H7 (cell line): ENCODE results near the gene PDLIM4. TPM values are rescaled to one million over a fixed set of nuclear protein-coding genes. Genes with fewer than 3 reads are reported as not detected.

ENCODE experiments used
- DNase-seq: peaks from one replicate; pipeline ENCODE4 v3.0.0; 2012
- H3K27me3 ChIP-seq: 2 replicates; pipeline ENCODE4 v1.6.0; 2011; ENCODE audit warnings: mild to moderate bottlenecking, low read length; ENCODE audit not compliant: control insufficient read depth, insufficient read depth
- H3K36me3 ChIP-seq: replicated peaks from 2 replicates; pipeline ENCODE4 v1.5.1; 2011; ENCODE audit warnings: low read length; ENCODE audit not compliant: control insufficient read depth, insufficient read depth
- H3K4me3 ChIP-seq: 2 replicates; pipeline ENCODE4 v1.5.1; 2011; ENCODE audit warnings: low read depth, mild to moderate bottlenecking, control low read depth, low read length, moderate library complexity; ENCODE audit not compliant: insufficient read depth
- total RNA-seq: library from RNA; depleted of rRNA; stranded (reverse); fragments of >200 nt; shearing (Covaris generic); gene quantifications from 2 replicates; pipeline ENCODE4 v1.2.3, GENCODE V29; 2014

The PDLIM4 gene
- total RNA-seq, 1 experiment from 2014 or later = 4.7 TPM

DNA sequence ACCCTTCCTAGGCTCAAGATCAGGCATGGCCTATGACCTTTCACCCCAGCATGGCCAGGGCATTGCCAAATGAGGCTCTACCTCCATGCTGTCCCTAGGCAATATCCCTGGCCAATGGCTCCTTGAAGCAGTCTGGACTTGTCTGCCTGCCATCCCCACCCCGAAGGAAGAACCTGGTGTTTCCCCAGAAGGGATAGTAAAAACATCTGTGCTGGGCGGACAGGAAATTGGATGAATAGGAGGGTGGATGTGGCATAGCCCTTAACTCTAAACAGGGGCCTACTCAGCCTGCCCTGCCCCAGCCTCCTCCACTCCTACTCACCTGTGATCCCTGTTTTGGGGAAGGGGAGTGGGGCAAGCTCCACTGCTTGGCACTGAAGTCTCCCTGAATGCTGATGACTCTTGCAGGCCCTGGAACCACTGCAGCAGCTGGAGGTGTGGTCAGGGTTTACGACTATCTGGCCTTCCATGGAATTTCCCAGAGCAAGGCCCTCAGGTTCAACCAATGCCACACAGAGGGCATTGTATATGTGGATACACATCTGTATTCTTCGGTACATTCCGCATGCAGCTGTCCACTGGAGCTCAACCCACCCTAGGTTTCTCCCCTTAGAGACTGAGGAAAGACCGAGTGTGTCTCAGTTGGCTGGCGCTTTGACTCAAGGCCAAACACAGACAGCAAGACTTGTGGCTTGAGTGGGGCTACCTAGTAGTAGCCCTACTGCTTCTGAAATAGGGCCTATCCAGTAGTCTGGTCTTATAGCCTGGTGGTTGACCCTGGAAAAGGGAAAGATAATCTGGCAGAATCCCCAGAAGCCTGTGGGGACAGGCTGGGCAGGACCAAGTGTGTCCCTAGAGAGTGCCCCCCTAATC, 23.4 kb upstream of the PDLIM4 start:
- Histone ChIP-seq H3K4me3 (no peak overlapping the region), H3K36me3 (no peaks in the 10 kb centered on the region), H3K27me3 (peaks cover under 1% of the 10 kb centered on the region; the same call in 1 of the 2 replicates)
- no peak for DNase-seq

DNA sequence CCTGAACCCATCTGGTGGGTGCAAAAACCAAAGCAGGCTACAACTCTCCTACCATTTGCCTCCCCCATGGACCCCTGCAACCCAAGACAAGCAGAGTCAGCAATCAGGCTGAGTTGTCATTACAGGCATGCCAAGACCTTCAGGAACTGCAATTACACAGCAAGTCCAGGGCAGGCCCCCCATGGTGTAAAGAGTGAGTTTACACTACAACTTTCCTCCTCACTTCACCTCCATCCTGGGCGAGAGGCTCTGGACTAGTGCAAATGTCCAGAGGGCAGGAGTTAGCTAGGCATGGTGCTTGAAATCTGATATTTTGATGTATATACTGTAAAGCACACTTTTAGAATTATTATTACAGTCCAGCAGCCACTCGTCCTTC, 22.8 kb upstream of the PDLIM4 start:
- H3K36me3 ChIP-seq = no peaks in the 10 kb centered on the region
- H3K4me3 ChIP-seq = no peak overlapping the region
- no peak for DNase-seq
- H3K27me3 ChIP-seq = peaks cover 2% of the 10 kb centered on the region; the same call in 1 of the 2 replicates

DNA sequence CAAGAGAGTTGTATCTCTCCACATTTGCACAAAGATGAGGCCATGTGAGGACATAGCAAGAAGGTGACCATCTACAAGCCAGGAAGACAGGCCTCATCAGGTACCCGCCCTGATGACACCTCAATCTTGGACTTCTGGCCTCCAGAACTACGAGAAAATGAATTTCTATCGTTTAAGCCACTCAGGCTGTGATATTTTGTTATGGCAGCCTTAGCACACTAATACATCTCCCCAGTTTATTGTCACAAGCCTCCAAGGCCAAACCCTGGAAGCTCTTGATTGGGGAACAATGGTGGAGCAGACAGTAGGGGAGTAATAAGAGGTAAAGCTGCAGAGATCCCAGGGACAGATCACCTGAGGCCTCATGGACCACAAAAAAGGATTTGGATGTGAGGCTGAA, 22.2 kb upstream of the PDLIM4 start:
- no peaks in the 10 kb centered on the region for H3K36me3 ChIP-seq
- DNase-seq = no peak

DNA sequence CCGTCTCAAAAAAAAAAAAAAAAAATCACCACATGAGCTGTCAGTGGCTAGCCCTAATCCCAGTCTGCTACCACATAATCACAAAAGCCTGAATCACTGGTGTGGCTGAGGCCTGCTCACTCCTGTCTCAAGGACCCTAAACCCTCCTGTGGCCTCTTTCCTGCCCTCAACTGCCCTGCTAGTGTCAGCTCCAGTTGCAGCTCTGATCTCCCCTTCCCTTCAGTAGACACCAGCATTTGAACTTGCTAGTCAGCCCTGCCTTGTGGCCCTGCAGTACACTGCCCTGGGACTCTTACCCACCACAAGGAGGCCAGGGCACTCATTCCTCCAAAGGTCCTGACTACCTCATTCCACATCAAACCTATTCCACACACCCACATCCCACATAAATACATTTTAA, 20.4 kb upstream of the PDLIM4 start:
- Histone ChIP-seq H3K4me3 (no peak overlapping the region), H3K27me3 (0 out of 2 replicates have a peak, but pooled peaks cover 2% of the 10 kb centered on the region), H3K36me3 (no peaks in the 10 kb centered on the region)
- no peak for DNase-seq

More for the DNA sequence above, 22.2 kb upstream of the PDLIM4 start:
- 0 out of 2 replicates have a peak, but pooled peaks cover 2% of the 10 kb centered on the region for H3K27me3 ChIP-seq
- H3K4me3 ChIP-seq = no peak overlapping the region

DNA sequence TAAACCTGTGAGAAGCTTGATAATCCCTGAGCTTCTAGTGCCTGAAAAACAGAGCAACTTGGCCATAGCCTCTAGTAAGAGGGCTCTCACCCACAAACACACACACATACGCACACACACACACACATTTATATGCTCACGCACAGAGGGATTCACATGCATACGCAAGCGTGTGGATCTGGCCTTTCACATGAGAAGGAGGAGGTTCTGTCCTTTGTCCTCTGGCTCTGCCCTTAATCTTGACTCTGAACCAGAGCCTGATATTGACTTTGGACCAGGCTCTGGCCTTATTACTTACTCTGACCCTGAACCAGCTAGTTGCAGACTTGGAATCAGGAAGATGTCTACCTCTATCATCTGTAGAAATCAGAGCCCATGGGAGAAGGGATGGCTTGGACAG, 19.8 kb upstream of the PDLIM4 start:
- H3K27me3 ChIP-seq = 0 out of 2 replicates have a peak, but pooled peaks cover 2% of the 10 kb centered on the region
- no peaks in the 10 kb centered on the region for H3K36me3 ChIP-seq
- no peak for DNase-seq
- no peak overlapping the region for H3K4me3 ChIP-seq

DNA sequence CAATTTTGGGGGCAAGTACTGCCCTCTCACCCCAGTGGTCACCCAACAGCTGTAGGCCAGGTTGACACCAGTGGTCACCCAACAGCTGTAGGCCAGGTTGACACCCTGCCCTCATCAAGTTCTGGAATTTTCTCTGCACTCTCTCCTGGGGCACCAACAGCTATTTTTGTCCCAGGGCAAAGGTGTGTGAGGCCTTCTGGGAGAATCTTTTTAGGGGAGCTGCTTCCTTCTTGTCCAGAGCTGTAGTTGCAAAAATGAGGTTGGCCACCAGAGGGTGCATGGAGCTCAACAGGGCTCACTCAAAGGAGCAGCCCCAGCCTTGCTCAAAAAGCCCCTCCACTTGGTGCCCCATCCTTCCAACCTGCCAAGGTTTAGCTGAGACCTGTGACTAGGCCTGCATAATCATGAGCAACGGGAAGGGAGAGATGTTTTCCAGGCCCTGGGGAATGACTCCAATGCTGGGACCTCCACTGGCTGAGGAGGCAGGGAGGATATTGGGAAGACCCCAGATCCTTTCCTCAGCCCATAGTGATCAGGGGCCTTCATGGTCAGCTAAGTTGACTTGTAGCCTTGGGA, 19.2 kb upstream of the PDLIM4 start:
- peak; percentile 69 for DNase-seq

DNA sequence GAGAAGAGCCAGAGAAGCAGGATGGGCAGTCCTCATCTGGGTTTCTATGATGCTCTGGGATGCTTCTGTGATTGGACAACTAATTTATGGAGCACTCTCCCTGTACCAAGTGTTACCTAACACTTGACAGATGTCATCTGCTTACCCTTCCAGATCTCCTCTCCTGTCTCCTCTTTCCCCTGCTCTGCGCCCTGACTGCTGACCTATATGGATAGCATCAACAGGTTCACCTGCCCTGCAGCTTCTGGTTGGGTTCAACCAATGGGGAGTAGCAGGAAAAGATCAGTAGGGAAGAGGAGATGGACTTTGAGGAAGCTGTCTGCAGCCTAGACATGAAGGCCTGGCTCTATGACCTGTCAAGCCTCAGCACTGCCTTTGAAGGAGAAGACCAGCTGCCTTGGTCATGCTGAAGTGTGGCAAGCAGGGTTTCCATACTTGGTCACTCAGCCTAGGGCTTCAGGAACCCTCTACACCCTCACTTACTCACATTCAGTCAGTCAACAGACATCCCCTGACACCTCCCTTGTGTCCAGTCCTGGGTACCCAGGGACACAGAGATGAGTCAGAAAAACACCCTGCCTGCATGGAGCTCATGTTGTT, 18.5 kb upstream of the PDLIM4 start:
- H3K36me3 ChIP-seq = no peaks in the 10 kb centered on the region
- no peak for DNase-seq
- H3K27me3 ChIP-seq = 0 out of 2 replicates have a peak, but pooled peaks cover 2% of the 10 kb centered on the region
- H3K4me3 ChIP-seq = no peak overlapping the region

More for the DNA sequence above, 19.2 kb upstream of the PDLIM4 start:
- Histone ChIP-seq H3K4me3 (no peak overlapping the region), H3K36me3 (no peaks in the 10 kb centered on the region), H3K27me3 (0 out of 2 replicates have a peak, but pooled peaks cover 2% of the 10 kb centered on the region)

DNA sequence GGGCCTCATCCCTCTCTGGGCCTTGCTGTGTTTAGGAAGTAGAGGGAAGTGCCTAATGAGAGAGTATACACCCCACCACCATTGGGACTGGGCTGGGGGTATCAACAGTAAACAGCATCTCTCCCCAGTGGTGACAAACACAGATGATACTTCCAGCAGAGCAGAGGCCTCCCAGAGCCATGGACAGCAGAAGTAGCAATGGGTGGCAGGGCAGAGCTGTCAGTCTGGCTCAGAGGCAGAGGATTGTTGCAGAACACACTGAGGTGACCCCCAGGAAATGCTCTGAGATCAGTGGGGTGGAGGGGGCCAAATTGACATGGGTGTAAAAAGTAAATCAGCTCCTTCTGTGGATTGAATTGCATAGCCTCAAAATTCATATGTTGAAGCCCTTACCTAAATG, 17.7 kb upstream of the PDLIM4 start:
- no peak for DNase-seq
- H3K4me3 ChIP-seq = no peak overlapping the region
- H3K36me3 ChIP-seq = no peaks in the 10 kb centered on the region
- H3K27me3 ChIP-seq = 0 out of 2 replicates have a peak, but pooled peaks cover 2% of the 10 kb centered on the region

DNA sequence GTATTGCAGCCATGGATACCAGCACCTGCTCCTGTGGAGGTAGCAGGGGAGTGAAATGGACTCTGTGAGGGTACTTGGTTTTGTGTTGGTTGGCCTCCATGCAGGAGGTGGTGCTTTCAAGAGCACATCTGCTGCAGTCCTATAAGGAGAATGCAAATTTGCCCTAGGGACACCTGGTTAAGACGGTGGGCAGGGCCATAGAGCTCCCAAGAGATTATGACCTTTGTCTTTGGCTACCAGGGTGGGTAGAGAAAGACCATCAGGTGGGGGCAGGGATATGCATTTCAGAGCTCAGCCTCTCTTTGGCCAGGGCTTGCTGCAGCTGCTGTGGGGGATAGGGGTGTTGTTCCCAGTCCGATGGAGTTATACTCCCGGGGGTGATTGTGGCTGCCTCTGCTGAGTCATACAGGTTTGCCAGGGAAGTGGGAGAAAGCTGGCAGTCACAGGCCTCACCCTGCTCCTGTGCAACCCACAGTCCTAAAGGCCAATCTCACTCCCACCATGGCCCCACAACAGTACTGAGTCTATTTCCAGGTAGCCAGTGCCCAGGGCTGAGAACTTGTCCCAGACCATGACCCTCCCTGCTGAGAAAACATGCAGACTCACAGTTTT, 14.0 kb upstream of the PDLIM4 start:
- no peak for DNase-seq
- Histone ChIP-seq H3K27me3 (0 out of 2 replicates have a peak, but pooled peaks cover 2% of the 10 kb centered on the region), H3K4me3 (no peak overlapping the region), H3K36me3 (no peaks in the 10 kb centered on the region)

DNA sequence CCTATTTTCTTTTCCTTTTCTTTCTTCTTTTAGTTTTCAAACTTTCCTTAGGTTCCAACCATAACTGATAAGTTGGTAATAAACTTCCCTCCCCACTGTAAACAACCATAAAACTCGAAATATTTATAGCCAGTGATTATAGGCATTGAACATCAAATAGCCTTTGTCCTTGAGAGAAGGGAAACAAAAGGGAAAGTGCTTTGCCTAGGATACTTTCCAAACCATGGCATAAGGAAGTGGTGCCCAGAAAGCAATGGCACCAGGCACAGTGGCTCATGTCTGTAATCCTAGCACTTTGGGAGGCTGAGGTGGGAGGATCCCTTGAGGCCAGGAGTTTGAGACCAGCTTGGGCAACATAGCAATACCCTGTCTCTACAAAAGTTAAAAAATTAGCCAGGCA, 11.9 kb upstream of the PDLIM4 start:
- DNase-seq = no peak
- no peaks in the 10 kb centered on the region for H3K36me3 ChIP-seq
- H3K4me3 ChIP-seq = no peak overlapping the region
- H3K27me3 ChIP-seq = no peaks in the 10 kb centered on the region

DNA sequence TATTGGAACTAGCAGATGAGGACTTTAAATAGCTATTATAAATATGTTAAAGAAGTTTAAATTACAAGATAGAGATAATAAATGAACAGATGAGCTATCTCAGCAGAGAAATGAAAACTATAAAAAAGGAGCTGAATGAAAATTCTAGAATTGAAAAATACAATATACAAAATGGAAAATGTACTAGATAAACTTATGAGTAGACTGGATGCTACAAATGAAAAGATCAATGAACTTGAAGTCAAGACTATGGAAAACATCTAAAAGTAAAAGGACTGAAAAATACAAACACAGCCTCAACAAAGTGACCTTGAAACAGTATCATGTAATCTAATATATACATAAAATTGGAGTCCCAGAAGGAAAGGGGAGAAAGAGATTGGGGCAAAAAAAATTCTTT, 10.7 kb upstream of the PDLIM4 start:
- Histone ChIP-seq H3K36me3 (no peaks in the 10 kb centered on the region), H3K27me3 (no peaks in the 10 kb centered on the region), H3K4me3 (no peak overlapping the region)
- DNase-seq = no peak

DNA sequence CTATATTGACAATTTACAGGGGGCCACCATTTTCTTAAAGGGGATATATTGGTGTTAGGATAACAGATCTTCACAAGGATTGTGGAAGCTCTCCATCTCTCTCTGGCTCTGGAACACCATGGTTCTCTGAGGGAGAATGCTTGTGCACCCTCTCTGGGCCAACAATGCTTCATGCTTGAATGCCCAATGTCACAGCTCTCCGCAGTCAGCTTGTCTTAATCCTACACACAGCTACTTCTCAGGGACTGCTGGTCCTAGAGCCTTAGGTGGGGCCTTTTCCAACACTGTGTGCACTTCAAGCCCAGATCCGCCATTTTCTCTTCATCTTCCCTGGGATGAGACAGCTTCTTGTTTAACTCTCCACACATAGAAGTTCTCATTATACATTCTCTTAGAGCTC, 6.9 kb upstream of the PDLIM4 start:
- Histone ChIP-seq H3K27me3 (no peaks in the 10 kb centered on the region), H3K36me3 (no peaks in the 10 kb centered on the region), H3K4me3 (no peak overlapping the region)
- DNase-seq = no peak

DNA sequence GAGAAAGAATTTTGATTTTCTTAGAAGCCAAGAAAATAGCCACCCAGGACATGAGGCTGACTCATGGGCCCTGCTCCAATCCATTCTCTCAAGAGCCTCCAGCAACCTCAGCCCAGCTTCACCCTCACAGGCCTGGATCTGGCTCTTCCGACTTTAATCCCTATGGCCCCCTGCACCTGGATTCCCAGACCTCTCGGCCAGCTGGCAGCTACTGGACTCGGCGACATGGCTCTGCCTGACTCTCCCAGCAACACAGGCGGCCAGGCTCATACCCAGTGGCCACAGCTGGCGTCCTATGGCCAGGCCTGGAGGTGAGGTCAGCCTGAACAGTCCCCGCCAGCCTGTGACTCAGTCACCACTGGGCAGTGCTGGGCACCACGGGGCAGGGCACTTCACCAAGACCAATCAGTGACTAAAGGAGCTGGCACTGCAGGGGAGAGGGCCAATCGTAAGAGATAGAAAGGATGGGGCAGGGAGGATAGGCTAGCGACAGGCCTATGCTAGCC, 6.2 kb upstream of the PDLIM4 start:
- Histone ChIP-seq H3K4me3 (no peak overlapping the region), H3K36me3 (no peaks in the 10 kb centered on the region), H3K27me3 (no peaks in the 10 kb centered on the region; the same call in 1 of the 2 replicates)
- no peak for DNase-seq

DNA sequence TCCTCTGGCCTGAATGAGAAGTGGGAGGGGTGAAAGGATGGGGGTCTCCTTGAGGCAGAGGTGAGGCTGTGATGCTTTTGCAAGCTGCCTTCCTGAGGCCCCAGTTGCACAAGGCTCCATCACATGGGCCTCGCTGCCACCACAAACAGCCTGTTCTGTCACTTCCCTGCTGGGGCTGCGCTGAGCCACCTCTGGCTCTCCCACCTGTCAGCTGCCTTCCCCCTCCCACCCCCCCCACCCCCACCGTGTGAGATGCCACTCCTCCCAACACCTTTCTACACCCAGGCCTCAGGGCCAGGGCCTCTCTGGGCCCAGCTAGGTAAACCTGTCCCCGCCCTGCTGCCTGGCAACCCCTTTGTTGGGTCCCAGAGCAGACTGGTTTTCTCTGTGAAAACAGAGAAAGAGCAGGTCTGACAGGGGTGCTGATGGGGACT, 4.5 kb upstream of the PDLIM4 start:
- no peak for DNase-seq
- Histone ChIP-seq H3K36me3 (no peaks in the 10 kb centered on the region), H3K4me3 (no peak overlapping the region), H3K27me3 (peaks cover 9% of the 10 kb centered on the region)
